ENCODE measurements around the gene PLCL1. TPM values are rescaled to one million over a fixed set of nuclear protein-coding genes. Genes with fewer than 3 reads are reported as not detected.

Gene PLCL1
- total RNA-seq, 1 donor from 2014 or later, result 14.3 TPM

GRCh38 chr2:197813093-197813787 lies 8.8 kb downstream of the PLCL1 start:
- Histone ChIP-seq H3K27ac (no peak overlapping the region), H3K36me3 (no peaks in the 10 kb centered on the region), H3K4me1 (peaks cover 3 to 9% of the 10 kb centered on the region in 2 donors), H3K27me3 (no peaks in the 10 kb centered on the region), H3K9me3 (no peaks in the 10 kb centered on the region), H3K4me3 (no peak overlapping the region)
- intact Hi-C loops (cut with DNase I), result no loop called here
- no peak for DNase-seq (ENCODE audit: low spot score in 2 of 2)
- TF ChIP-seq, protein P1, sequence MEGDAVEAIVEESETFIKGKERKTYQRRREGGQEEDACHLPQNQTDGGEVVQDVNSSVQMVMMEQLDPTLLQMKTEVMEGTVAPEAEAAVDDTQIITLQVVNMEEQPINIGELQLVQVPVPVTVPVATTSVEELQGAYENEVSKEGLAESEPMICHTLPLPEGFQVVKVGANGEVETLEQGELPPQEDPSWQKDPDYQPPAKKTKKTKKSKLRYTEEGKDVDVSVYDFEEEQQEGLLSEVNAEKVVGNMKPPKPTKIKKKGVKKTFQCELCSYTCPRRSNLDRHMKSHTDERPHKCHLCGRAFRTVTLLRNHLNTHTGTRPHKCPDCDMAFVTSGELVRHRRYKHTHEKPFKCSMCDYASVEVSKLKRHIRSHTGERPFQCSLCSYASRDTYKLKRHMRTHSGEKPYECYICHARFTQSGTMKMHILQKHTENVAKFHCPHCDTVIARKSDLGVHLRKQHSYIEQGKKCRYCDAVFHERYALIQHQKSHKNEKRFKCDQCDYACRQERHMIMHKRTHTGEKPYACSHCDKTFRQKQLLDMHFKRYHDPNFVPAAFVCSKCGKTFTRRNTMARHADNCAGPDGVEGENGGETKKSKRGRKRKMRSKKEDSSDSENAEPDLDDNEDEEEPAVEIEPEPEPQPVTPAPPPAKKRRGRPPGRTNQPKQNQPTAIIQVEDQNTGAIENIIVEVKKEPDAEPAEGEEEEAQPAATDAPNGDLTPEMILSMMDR (IDR thresholded peaks at IDR 0.05), result peak in 2 of 3 experiments; percentile 35 to 41

- no peaks in the 10 kb centered on the region for H3K36me3 ChIP-seq
- no peak overlapping the region for H3K27ac ChIP-seq
- intact Hi-C loops (cut with DNase I), result no loop called here
- TF ChIP-seq, protein P1 (IDR thresholded peaks at IDR 0.05), result no peak
- no peaks in the 10 kb centered on the region for H3K9me3 ChIP-seq
- DNase-seq (ENCODE audit: low spot score in 2 of 2), result no peak
- no peak overlapping the region for H3K4me3 ChIP-seq
- peaks cover 0 to 3% of the 10 kb centered on the region in 2 donors for H3K4me1 ChIP-seq
- H3K27me3 ChIP-seq, result no peaks in the 10 kb centered on the region
These were observed 10.1 kb downstream of the PLCL1 start for GRCh38 chr2:197814526-197814925.

GRCh38 chr2:197821550-197822289 lies 17.3 kb downstream of the PLCL1 start:
- Histone ChIP-seq H3K36me3 (no peaks in the 10 kb centered on the region), H3K4me3 (no peak overlapping the region), H3K27ac (no peak overlapping the region), H3K27me3 (no peaks in the 10 kb centered on the region), H3K9me3 (no peaks in the 10 kb centered on the region), H3K4me1 (peaks cover 0 to 6% of the 10 kb centered on the region in 2 donors)
- intact Hi-C loops (cut with DNase I), result no loop called here
- no peak for DNase-seq (ENCODE audit: low spot score in 2 of 2)
- TF ChIP-seq, protein P1 (IDR thresholded peaks at IDR 0.05), result no peak

GRCh38 chr2:197822333-197822732 lies 17.9 kb downstream of the PLCL1 start:
- H3K27ac ChIP-seq, result no peak overlapping the region
- no peak overlapping the region for H3K4me3 ChIP-seq
- peaks cover 0 to 6% of the 10 kb centered on the region in 2 donors for H3K4me1 ChIP-seq
- no peak for DNase-seq (ENCODE audit: low spot score in 2 of 2)
- TF ChIP-seq, protein P1 (IDR thresholded peaks at IDR 0.05), result no peak
- H3K36me3 ChIP-seq, result no peaks in the 10 kb centered on the region
- intact Hi-C loops (cut with DNase I), result no loop called here
- no peaks in the 10 kb centered on the region for H3K27me3 ChIP-seq
- no peaks in the 10 kb centered on the region for H3K9me3 ChIP-seq

DNA sequence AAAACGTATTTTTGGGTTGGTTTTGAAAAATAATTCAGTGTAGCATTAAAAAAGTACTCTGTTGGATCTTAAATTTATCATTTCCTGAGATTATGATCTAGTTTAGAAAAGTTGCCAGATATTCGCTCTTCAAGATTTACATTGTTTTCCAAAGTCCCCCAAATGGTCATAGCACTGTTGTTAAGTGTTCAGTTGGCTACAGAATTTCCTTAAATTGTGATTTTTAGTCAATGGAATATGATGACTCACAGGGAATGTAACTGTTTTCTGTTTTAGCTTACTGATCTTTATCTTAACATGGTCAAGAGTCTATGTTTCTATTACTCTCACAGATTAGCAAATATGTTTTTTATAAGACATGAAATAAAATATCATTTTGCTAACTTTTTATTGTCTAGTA lies 23.2 kb downstream of the PLCL1 start:
- H3K9me3 ChIP-seq, result no peaks in the 10 kb centered on the region
- no peaks in the 10 kb centered on the region for H3K4me1 ChIP-seq
- no peaks in the 10 kb centered on the region for H3K27me3 ChIP-seq
- TF ChIP-seq, protein P1 (IDR thresholded peaks at IDR 0.05), result no peak
- intact Hi-C loops (cut with DNase I), result no loop called here
- H3K36me3 ChIP-seq, result no peaks in the 10 kb centered on the region
- H3K4me3 ChIP-seq, result no peak overlapping the region
- H3K27ac ChIP-seq, result no peak overlapping the region
- DNase-seq (ENCODE audit: low spot score in 2 of 2), result no peak
